DOHH2 (cell line): Measurements from ENCODE around the gene HEPH.

Experiments
- CTCF ChIP-seq: fragments of 200-600 bp; sonication (generic); IDR thresholded peaks from one replicate; pipeline ENCODE4 v1.5.1; 2014; ENCODE audit warnings: antibody characterized with exemption, mild to moderate bottlenecking, low read depth, low read length; ENCODE audit not compliant: poor library complexity, severe bottlenecking
- EZH2phosphoT487 ChIP-seq: fragments of 200-600 bp; sonication (generic); IDR thresholded peaks from 2 replicates; pipeline ENCODE4 v1.6.1; 2017; ENCODE audit warnings: borderline replicate concordance, mild to moderate bottlenecking, antibody characterized with exemption, low read length, moderate library complexity, mixed read lengths

- TF ChIP-seq CTCF (no peak), EZH2phosphoT487 (no peak)
Measured at GRCh38 chrX:66233209-66233608, 69.2 kb downstream of the HEPH start.
